Measurements from ENCODE around the gene PSMB7.

GRCh38 chr9:124328285-124328684 lies 87.0 kb downstream of the PSMB7 start:
- TF ChIP-seq CTCF (IDR thresholded peaks at IDR 0.05; ENCODE audit: control extremely low read depth in 1 of 3, insufficient read depth in 1 of 3, low read depth in 1 of 3, low read length in 3 of 3), result no peak
- no peak for TF ChIP-seq CEBPB (IDR thresholded peaks at IDR 0.05; ENCODE audit: low read depth, low read length)
- TF ChIP-seq CBX5 (IDR thresholded peaks at IDR 0.05; ENCODE audit: low read depth, low read length), result no peak
- no peak for TF ChIP-seq YY1 (IDR thresholded peaks at IDR 0.05; ENCODE audit: low read depth, low read length)

Data from H1 (cell line).